Left renal pelvis (tissue), 4 donors: ENCODE measurements around the gene DAZAP1. TPM values are rescaled to one million over a fixed set of nuclear protein-coding genes. Genes with fewer than 3 reads are reported as not detected.

Source experiments
- DNase-seq, 4 donors: peaks; one replicate each; pipeline ENCODE4 v3.0.0-alpha.2; 2013; ENCODE audit warnings: low read depth in 4 of 4, low spot score in 3 of 4
- polyA plus RNA-seq, 4 donors: library from polyadenylated mRNA; unstranded; fragments of 120-200 nt; gene quantifications; one replicate each; pipeline ENCODE4 v1.2.1, GENCODE V29; 2013; ENCODE audit not compliant: insufficient read length in 4 of 4

The DAZAP1 gene
- polyA plus RNA-seq, result 100 to 1,000 TPM in 1 of 4 donors, 10 to 100 TPM in 3; 61.7 to 103 (median 80.9) TPM

DNA sequence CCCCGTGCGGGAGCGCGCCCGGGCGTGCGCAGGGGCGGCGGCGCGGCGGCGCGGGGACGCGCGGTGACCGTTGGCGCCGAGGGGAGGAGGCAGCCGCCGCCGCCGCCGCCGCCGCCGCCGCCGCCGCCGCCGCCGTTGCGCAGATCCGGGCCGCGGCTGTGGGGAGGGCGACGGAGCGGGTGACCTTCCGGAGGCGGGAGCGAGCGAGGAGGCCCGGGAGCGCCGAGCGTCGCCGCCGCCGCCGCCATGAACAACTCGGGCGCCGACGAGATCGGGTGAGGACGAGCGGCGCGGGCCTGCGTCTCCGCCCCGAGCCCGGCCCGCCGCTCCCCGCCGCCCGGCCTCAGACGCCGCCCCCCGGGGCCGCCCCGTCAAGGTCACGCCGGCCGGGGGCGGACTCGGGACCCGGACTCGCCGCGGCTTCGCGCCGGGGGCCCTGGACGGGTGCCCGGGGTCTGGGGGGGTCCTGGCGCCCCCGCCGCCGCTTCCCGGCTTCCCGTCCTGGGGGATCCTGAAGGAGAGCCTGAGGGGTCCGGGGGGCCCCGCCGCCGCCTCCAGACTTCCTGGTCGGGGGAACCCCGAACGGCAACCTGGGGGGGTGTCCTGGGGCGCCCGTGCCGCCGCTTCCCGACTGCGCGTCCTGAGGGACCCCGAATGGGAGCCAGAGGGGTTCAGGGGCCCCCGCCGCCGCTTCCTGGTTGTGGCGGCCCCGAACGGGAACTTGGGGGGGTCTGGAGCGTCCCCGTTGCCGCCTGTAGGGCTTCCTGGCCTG lies at the start of gene DAZAP1:
Gene DAZAP1, plus strand, starts transcription at position 59 of the 772 bp plus-strand sequence. Its CDS starts 188 bp downstream, at position 247.
- no peak for DNase-seq

DNA sequence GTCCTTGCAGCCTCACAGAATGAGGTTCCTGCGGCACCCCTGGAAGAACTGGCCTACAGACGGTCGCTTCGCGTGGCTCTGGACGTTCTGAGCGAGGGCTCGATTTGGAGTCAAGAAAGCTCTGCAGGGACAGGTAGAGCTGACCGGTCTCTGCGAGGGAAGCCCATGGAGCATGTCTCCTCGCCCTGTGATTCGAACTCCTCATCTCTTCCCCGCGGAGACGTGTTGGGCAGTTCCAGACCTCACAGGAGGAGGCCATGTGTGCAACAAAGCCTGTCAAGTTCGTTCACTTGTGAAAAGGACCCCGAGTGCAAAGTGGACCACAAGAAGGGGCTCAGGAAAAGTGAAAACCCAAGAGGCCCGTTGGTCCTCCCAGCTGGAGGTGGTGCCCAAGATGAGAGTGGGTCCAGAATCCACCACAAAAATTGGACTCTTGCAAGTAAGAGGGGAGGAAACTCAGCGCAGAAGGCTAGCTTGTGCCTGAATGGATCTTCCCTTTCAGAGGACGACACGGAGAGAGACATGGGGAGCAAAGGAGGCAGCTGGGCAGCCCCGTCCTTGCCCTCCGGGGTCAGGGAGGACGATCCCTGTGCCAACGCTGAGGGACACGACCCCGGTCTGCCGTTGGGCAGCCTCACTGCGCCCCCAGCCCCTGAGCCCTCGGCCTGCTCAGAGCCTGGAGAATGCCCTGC lies 47.1 kb upstream of the DAZAP1 start:
- no peak for DNase-seq

- DNase-seq, result peak in 2 of 4 donors; percentile 36 to 39
These were observed 46.4 kb upstream of the DAZAP1 start for GRCh38 chr19:1360818-1361461.

GRCh38 chr19:1361601-1362386 lies 45.6 kb upstream of the DAZAP1 start:
- DNase-seq, result no peak

- DNase-seq, result no peak
These were observed 44.8 kb upstream of the DAZAP1 start for GRCh38 chr19:1362387-1363257.

GRCh38 chr19:1363599-1363998 lies 43.8 kb upstream of the DAZAP1 start:
- DNase-seq, result no peak

DNA sequence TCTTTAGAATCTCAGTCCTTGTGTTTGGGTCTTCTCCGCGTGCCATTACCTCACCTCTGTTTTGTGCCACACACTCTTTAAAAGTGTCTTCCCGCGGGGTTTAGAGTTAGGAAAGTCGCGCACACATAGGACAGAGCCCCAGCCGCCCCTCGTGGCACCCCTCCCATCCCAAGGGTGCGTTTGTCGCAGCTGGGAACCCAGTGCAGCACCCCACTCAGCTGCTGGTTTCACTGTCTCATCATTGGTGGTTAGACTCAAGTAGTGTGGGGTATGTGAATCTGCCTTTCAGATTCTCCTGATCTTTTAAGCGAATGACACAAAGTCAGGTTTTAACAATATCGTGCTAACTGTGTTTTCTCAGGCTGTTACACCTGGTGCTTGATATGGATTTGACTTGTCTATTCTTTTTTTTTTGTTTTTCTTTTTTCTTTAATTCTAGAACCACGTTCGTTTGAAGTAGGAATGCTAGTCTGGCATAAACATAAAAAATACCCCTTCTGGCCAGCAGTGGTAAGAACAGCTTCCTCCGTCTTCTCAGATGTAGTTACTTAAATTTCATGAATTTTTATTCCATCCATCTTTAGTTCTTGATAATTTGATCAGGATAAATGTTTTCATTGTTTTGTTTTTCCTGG lies 43.2 kb upstream of the DAZAP1 start:
- no peak for DNase-seq

DNA sequence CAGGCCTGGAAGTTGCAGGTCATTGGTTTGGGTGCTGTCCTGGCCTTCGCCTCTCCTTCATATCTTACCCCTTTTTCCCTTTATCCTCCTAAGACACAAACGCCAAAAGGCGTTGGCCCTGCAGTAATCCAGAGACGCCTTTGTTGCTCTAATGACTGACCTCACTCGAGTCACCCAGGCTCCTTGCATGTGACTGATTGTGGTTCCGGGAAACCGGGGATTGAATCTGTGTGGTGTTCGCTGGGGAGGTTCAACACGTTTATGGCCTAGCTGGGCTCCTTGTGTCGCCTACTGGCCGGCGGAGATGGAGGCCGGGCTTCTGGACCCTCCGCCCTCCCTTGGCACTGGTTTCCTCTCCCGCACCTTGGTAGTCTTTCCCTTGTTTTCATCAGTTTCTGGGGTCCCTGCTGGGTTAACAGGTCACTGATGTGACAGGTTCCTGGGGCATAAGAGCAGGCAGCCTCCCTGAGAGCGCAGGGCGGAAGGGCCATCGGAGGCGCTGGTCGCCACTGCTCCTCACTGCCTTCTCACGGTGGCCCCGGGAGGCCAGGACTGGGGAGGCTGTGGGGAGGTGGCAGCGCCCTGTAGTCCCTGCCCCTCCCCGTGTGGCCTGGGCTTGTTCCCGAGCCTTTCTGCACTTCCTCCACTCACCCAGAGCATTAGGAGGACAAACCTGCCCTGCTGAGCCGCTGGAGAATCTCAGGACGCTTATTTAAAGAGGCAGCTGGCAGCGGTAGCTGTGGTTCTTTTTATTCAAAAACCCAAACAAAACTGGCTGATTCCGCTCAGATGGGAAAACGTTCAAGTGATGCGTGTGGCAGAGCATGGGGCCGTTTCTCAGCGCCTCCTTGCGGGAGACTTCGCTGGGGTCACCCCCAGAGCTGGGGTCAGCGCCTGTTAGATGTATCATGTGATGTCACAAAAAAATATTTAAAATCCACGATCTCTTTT lies 41.8 kb upstream of the DAZAP1 start:
- DNase-seq, result no peak

GRCh38 chr19:1366296-1366695 lies 41.1 kb upstream of the DAZAP1 start:
- no peak for DNase-seq

DNA sequence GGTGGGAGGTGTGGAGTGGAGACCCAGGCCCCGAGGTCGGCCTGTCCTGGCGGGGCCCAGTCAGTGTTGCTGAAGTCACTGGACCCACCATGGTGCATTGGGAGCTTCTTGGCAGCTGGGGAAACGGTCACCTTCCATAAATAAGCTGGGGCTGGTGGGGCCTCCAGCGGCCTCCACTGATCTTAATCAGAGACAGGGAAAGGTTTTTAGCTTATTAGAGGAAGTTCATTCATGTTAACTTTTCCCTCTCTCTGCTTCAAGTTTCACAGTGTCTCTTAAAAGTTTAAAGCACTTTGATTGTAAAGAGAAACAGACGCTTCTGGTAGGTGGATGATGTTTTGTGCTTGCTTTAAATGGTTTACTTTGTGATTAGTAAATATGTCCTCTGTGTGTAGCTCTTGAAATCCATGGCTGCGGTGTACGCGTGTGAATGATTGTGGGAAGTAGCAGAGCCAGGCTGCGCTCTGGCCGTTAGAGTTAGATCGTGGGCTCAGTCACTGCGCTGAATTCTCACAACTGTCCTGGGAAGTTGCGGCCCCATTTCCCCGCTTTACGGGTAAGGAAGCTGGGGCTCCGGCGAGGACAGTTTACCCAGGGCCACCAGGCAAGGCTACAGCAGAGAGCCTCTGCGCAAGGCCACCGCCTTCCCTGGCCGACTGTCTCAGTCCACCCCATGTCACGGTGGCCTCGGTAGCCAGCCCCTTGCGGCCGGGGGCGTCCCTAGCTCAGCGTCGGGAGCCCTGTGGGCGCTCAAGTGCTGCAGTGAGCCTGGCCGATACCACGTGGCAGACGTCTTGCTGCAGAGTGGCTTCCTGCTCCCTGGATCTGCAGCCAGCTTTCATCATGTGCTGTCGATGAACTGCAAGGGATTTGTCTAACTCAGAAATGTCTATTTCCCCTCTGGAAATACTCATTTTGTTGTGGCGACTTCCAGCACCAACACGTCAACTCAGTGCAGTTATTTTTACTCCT lies 40.2 kb upstream of the DAZAP1 start:
- DNase-seq, result no peak

GRCh38 chr19:1369214-1369805 lies 38.1 kb upstream of the DAZAP1 start:
- DNase-seq, result no peak

- peak in 2 of 4 donors; percentile 46 to 53 for DNase-seq
These were observed 36.6 kb upstream of the DAZAP1 start for GRCh38 chr19:1370579-1371361.

DNA sequence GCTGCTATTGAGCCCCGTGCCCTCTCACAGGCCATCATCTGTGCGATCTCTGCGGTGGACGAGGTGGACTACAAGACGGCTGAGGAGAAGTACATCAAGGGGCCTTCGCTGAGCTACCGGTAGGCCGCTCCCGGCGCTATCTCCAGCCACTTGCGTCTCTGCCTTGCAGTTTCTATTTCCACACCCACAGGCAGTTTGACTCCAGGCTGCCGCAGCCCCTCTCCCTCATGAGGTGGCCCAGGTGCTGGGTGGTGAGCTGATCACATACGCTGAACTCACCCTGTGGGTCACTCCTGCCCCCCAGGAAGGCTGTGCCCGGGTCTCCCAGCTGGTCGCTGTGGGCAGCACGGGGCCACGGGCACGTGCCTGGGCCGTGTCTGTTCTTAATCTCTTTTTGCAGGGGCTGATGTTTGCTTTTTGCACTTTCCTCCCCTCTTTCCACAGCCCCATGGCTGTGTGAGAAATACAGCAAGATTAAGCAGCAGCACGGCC lies 34.3 kb upstream of the DAZAP1 start:
- no peak for DNase-seq

GRCh38 chr19:1373534-1374249 lies 33.7 kb upstream of the DAZAP1 start:
- DNase-seq, result no peak

GRCh38 chr19:1374250-1374577 lies 33.2 kb upstream of the DAZAP1 start:
- no peak for DNase-seq
